NCI-H69 (cell line): ENCODE measurements around the gene TLX3.
"Not testable (repeated sequence)": the region's sequence is repeated elsewhere in the genome, so short reads cannot be mapped to it uniquely, and the experiment has no call there.

Experiments used
- DNase-seq: peaks from one replicate; lab custom pipeline; 2025; lab: John Stamatoyannopoulos, UW

Gene TLX3

DNA sequence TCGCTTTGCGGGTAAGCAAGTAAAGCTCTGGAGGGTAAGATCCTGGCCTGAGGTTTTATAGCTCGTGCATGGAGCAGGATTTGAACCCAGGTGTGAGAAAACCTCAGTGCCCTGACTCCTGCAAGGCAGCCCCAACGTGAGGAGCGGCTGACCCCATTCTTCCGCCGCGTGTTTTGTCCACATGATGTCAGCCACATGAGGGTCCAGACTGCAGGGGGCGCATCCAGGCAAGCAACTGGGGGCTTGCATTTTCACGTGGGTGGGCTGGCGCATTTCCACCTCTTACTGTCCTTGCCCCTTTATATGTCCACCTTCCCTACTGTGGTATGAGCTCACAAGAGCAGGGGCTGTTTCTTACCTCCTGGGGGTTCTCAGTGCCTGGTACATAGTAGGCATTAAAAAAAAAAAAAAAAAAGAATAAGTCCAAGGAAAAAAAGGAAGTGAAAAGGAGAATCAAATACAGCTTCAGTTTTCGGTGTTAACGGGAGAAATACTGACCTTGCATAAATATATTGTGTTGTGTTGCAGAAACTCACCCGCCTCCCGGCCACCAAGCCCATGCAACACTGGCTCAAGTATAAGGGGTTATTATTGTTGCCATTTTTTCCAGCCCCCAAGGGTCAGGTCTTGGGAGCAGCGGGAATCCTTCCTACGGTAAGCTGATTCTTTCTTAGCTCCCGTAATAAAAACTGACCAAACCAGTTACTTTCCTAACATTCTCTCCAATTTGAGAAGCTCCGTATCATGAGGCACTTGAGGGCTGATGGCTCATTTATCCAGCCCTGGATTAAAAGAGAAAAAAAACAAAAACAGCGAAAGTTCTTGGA is 15.0 kb downstream of the TLX3 start:
- DNase-seq, result no peak

DNA sequence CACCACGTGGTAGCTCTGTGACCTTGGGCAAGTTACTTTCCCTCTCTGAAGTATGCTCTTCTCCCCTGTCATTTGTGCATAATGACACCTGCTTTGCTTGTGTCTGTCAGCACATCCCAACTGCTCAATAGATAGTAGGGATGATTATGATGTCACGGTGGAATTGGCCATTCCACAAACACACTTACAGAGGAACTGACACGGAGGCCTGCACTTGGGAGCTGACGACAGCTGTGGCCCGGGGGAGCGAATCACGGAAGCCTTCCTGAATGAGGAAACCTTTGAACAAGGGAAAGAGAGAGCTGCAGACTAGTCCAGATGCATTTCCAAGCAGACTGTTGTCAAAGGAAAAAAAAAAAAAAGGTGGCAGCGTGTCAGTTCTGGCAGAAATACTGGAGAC is 21.0 kb downstream of the TLX3 start:
- no peak for DNase-seq

- peak; percentile 46 for DNase-seq
Measured at GRCh38 chr5:171335616-171336015, 26.6 kb downstream of the TLX3 start.

- peak; percentile 88 for DNase-seq
Measured at GRCh38 chr5:171336521-171337209, 27.6 kb downstream of the TLX3 start.

GRCh38 chr5:171337210-171337569 is 28.1 kb downstream of the TLX3 start:
- no peak for DNase-seq

- DNase-seq, result no peak
Measured at GRCh38 chr5:171340042-171340441, 31.0 kb downstream of the TLX3 start.

DNA sequence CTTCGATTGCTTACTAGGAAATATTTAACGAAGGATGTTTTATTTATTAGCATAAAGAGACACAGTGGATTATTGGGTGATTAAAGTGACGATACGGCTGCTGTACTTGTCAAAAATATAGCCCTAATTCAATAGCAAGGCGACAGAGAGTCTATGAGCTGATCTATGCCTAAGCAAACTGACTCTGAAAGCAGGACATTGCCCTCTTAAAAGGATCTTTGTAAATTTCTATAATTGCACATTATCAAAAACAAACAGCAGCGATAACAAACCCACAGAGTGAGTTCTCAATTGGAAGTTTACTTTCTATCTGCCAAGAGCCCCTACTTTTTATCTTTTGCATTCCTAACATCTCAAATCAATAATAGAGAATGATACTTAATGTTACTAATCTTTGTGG is 31.4 kb downstream of the TLX3 start:
- peak; percentile 45 for DNase-seq

DNA sequence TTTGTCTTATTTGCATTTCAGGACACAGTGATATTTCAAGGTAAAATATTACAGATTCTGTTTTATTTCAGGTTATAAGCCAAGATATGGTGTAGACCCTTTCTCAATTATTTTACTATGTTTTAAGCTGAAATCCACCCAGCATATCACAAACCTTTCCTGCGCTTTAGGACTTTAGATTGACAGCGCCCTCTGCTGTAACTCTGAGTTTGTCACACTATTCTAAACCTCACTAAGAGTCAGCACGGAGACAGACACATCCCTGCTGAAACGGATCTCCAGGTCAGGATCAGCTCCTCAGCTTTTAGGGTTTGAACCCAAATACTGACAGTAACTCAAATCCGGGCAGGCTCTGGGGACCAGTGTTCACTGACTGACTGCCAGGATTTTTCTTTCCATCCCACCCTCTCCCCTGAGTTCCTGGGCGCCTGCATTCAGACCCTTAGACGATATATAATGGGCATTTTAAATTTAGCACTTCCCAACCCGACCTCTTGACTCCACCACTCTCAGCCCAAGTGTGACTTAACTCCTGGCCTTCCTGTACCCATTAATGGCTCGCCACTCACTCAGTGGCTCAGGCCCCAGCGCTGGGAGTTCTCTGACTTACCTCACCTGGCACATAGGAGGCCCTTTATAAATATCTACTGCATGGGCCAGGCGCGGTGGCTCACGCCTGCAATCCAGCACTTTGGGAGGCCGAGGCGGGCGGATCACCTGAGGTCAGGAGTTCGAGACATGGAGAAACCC is 33.5 kb downstream of the TLX3 start:
- DNase-seq, result peak; percentile 85

GRCh38 chr5:171344936-171345608 is 36.0 kb downstream of the TLX3 start:
- DNase-seq, result no peak

DNA sequence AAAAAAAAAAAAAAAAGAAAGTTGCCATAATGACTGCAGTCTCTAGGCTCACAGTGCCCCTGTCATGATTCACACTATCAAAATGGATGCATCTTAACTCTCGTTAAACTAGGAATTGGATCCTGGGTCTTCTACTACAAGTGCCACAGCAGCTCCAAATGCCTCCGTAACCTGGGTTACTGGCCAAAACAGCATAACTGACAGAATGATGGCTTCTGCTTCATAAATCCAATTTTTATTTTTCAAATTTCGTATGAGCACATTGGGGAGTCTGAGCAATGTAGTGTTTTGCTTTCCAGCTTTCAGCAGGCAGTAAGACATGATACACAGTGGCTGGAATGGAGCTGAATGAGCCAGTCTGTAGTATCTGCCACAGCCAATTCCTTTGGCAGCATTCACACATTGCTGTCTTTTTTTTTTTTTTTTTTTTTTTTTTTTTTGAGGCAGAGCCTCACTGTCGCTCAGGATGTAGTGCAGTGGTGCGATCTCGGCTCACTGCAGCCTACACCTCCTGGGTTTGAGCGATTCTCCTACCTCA is 42.6 kb downstream of the TLX3 start:
- DNase-seq, result no peak

- no peak for DNase-seq
Measured at GRCh38 chr5:171355302-171355724, 46.3 kb downstream of the TLX3 start.

GRCh38 chr5:171357843-171358242 is 48.8 kb downstream of the TLX3 start:
- DNase-seq, result no peak

DNA sequence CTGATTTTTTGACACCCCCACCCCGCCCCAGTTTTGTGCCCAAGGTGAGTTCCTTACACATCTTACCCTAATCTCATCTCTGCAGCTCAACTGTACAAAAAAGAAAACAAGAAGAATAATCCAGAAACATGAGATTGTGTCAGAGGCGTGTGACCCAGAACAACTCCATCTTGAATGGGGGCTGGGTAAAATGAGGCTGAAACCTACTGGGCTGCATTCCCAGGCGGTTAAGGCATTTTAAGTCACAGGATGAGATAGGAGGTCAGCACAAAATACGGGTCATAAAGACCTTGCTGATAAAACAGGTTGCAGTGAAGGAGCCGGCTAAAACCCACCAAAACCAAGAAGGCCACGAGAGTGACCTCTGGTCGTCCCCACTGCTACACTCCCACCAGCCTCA is 52.1 kb downstream of the TLX3 start:
- DNase-seq, result not testable (repeated sequence)
